HepG2 (cell line): ENCODE results near the gene SPHK2. TPM values are rescaled to one million over a fixed set of nuclear protein-coding genes. Genes with fewer than 3 reads are reported as not detected.

ENCODE experiments used
- ATM ChIP-seq: fragments of 450-650 bp; IDR thresholded peaks from 2 replicates; pipeline ENCODE4 v1.7.1; 2017; ENCODE audit warnings: mild to moderate bottlenecking, borderline replicate concordance
- CBX5 ChIP-seq: sonication (generic); formaldehyde crosslinking; IDR thresholded peaks from 2 replicates; pipeline ENCODE4 v1.4.0; 2020; ENCODE audit warnings: missing genetic modification reagents, borderline replicate concordance
- ESRRA ChIP-seq: sonication (generic); formaldehyde crosslinking; IDR thresholded peaks from 2 replicates; pipeline ENCODE4 v1.5.1; 2020; ENCODE audit warnings: mild to moderate bottlenecking, low read depth, missing genetic modification reagents
- FOXK2 ChIP-seq: fragments of 450-650 bp; IDR thresholded peaks from 2 replicates; pipeline ENCODE4 v1.6.1; 2016
- MED13 ChIP-seq: sonication (generic); formaldehyde crosslinking; IDR thresholded peaks from 2 replicates; pipeline ENCODE4 v1.5.0; 2020; ENCODE audit warnings: missing genetic modification reagents
- NR1H2 ChIP-seq: sonication (generic); formaldehyde crosslinking; IDR thresholded peaks from 2 replicates; pipeline ENCODE4 v1.8.1; 2022; ENCODE audit warnings: low read depth, missing genetic modification reagents, borderline replicate concordance
- RFX5 ChIP-seq: IDR thresholded peaks from 2 replicates; pipeline ENCODE4 v1.6.1; 2011; ENCODE audit warnings: low read depth, low read length, improper control_type of control experiment
- SOX13 ChIP-seq, 3 experiments: fragments of 450-650 bp in 1 of 3; sonication (generic) in 1 of 3; formaldehyde crosslinking in 1 of 3; IDR thresholded peaks in 2 of 3; conservative IDR thresholded peaks in 1 of 3; 2 replicates each; pipeline versions ENCODE4 v1.5.0 to v1.6.1; 2016 to 2020; ENCODE audit warnings: antibody characterized with exemption in 1 of 3, mild to moderate bottlenecking in 1 of 3, missing compliant biosample characterization in 1 of 3, missing genetic modification reagents in 1 of 3, moderate library complexity in 1 of 3
- SRY ChIP-seq: sonication (generic); formaldehyde crosslinking; IDR thresholded peaks from 2 replicates; pipeline ENCODE4 v1.8.0; 2022; ENCODE audit warnings: mild to moderate bottlenecking, missing genetic modification reagents
- SYNCRIP ChIP-seq: fragments of 200-400 bp; formaldehyde crosslinking; IDR thresholded peaks from 2 replicates; pipeline ENCODE4 v1.6.1; 2018; ENCODE audit warnings: mild to moderate bottlenecking, low read depth, low read length; ENCODE audit not compliant: insufficient read depth
- ZNF160 ChIP-seq: sonication (generic); formaldehyde crosslinking; IDR thresholded peaks from 2 replicates; pipeline ENCODE4 v1.8.0; 2022; ENCODE audit warnings: mild to moderate bottlenecking, inconsistent platforms, missing genetic modification reagents
- polyA plus RNA-seq, 8 experiments: library from polyadenylated mRNA; depleted of rRNA in 3 of 8; stranded (reverse) in 7 of 8; unstranded in 1 of 8; fragments of >200 nt; fragmentation: Illumina TruSeq in 4 of 8; extraction: Trizol in 4 of 8; gene quantifications; 2 replicates each; pipeline versions ENCODE4 v1.2.1 to v1.2.3, GENCODE V29; 2011 to 2016; ENCODE audit warnings: low read depth in 4 of 8, missing spikeins in 1 of 8, mixed read lengths in 1 of 8; ENCODE audit not compliant: insufficient read depth in 1 of 8
- total RNA-seq, 5 experiments: library from RNA; depleted of rRNA; stranded (reverse); fragments of >200 nt; fragmentation: Illumina TruSeq; extraction: Trizol; gene quantifications; 2 replicates each; pipeline ENCODE4 v1.2.3, GENCODE V29; 2016; ENCODE audit warnings: low read depth in 1 of 5
- TF ChIP-seq, protein P1 (sequence below): sonication (generic); formaldehyde crosslinking; IDR thresholded peaks from 2 replicates; pipeline ENCODE4 v1.4.0; 2020; ENCODE audit warnings: low read depth, missing genetic modification reagents
- TF ChIP-seq, protein P2 (sequence below): sonication (generic); formaldehyde crosslinking; IDR thresholded peaks from 2 replicates; pipeline ENCODE4 v1.9.0; 2021; ENCODE audit warnings: missing genetic modification reagents, mild to moderate bottlenecking, borderline replicate concordance
- TF ChIP-seq, protein P3 (sequence below): sonication (generic); formaldehyde crosslinking; IDR thresholded peaks from 2 replicates; pipeline ENCODE4 v1.4.0; 2020; ENCODE audit warnings: missing genetic modification reagents
- TF ChIP-seq, protein P4 (sequence below): sonication (generic); formaldehyde crosslinking; IDR thresholded peaks from 2 replicates; pipeline ENCODE4 v1.5.1; 2020; ENCODE audit warnings: mild to moderate bottlenecking, missing genetic modification reagents, moderate library complexity
- TF ChIP-seq, protein P5 (sequence below): sonication (generic); formaldehyde crosslinking; IDR thresholded peaks from 2 replicates; pipeline ENCODE4 v1.9.0; 2021; ENCODE audit warnings: missing genetic modification reagents, borderline replicate concordance

SPHK2 gene
- total and polyA plus RNA-seq, 2 of the 13 experiments (the other 11 are each of a cell fraction or from before 2014, with no cell fraction given) = 2.9 to 14.4 TPM

DNA sequence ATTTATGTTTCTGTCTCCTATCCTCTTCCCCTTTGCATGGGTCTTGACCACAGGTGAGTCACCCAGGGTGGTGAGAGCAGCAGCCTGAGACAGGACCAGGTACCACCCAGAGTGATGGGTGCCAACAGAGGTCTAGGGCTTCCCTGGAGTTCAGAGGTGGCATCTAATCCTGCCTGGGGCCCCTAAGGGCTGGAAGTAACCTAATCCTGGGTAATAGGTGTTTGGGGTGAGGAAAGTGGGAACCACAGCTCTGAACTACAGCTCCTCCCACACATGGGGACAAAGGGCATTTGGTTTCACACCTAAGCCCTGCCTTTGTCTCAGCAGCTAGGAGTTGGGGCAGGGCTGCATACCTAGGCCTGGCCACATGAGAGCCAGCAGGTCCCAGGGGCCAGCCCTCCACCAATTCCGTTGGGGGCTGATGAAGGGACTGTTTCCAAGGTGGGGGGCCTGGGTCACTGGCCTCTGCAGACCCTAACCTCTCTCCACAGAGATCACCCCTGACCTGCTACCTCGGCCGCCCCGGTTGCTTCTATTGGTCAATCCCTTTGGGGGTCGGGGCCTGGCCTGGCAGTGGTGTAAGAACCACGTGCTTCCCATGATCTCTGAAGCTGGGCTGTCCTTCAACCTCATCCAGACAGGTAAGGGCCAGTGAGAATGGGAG is 8.0 kb downstream of the SPHK2 start (continued):
- TF ChIP-seq SOX13 (IDR thresholded peaks at IDR 0.05) = no peak
- peak in 1 of 2 experiments; percentile 80; a peak in 2 of 4 replicates for TF ChIP-seq SOX13 (CRISPR knock-in tag; conservative IDR thresholded peaks at IDR 0.05 in 1 of 2, IDR thresholded peaks at IDR 0.05 in 1 of 2)
- TF ChIP-seq, protein P1, sequence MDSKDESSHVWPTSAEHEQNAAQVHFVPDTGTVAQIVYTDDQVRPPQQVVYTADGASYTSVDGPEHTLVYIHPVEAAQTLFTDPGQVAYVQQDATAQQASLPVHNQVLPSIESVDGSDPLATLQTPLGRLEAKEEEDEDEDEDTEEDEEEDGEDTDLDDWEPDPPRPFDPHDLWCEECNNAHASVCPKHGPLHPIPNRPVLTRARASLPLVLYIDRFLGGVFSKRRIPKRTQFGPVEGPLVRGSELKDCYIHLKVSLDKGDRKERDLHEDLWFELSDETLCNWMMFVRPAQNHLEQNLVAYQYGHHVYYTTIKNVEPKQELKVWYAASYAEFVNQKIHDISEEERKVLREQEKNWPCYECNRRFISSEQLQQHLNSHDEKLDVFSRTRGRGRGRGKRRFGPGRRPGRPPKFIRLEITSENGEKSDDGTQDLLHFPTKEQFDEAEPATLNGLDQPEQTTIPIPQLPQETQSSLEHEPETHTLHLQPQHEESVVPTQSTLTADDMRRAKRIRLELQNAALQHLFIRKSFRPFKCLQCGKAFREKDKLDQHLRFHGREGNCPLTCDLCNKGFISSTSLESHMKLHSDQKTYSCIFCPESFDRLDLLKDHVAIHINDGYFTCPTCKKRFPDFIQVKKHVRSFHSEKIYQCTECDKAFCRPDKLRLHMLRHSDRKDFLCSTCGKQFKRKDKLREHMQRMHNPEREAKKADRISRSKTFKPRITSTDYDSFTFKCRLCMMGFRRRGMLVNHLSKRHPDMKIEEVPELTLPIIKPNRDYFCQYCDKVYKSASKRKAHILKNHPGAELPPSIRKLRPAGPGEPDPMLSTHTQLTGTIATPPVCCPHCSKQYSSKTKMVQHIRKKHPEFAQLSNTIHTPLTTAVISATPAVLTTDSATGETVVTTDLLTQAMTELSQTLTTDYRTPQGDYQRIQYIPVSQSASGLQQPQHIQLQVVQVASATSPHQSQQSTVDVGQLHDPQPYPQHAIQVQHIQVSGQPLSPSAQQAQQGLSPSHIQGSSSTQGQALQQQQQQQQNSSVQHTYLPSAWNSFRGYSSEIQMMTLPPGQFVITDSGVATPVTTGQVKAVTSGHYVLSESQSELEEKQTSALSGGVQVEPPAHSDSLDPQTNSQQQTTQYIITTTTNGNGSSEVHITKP (CRISPR knock-in tag) = no peak
- no peak for TF ChIP-seq SRY (CRISPR knock-in tag)
- no peak for TF ChIP-seq FOXK2
- no peak for TF ChIP-seq MED13 (CRISPR knock-in tag)
- TF ChIP-seq RFX5 = no peak
- no peak for TF ChIP-seq SYNCRIP
- no peak for TF ChIP-seq NR1H2
- TF ChIP-seq, protein P2, sequence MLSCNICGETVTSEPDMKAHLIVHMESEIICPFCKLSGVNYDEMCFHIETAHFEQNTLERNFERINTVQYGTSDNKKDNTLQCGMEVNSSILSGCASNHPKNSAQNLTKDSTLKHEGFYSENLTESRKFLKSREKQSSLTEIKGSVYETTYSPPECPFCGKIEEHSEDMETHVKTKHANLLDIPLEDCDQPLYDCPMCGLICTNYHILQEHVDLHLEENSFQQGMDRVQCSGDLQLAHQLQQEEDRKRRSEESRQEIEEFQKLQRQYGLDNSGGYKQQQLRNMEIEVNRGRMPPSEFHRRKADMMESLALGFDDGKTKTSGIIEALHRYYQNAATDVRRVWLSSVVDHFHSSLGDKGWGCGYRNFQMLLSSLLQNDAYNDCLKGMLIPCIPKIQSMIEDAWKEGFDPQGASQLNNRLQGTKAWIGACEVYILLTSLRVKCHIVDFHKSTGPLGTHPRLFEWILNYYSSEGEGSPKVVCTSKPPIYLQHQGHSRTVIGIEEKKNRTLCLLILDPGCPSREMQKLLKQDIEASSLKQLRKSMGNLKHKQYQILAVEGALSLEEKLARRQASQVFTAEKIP = no peak
- TF ChIP-seq, protein P3, sequence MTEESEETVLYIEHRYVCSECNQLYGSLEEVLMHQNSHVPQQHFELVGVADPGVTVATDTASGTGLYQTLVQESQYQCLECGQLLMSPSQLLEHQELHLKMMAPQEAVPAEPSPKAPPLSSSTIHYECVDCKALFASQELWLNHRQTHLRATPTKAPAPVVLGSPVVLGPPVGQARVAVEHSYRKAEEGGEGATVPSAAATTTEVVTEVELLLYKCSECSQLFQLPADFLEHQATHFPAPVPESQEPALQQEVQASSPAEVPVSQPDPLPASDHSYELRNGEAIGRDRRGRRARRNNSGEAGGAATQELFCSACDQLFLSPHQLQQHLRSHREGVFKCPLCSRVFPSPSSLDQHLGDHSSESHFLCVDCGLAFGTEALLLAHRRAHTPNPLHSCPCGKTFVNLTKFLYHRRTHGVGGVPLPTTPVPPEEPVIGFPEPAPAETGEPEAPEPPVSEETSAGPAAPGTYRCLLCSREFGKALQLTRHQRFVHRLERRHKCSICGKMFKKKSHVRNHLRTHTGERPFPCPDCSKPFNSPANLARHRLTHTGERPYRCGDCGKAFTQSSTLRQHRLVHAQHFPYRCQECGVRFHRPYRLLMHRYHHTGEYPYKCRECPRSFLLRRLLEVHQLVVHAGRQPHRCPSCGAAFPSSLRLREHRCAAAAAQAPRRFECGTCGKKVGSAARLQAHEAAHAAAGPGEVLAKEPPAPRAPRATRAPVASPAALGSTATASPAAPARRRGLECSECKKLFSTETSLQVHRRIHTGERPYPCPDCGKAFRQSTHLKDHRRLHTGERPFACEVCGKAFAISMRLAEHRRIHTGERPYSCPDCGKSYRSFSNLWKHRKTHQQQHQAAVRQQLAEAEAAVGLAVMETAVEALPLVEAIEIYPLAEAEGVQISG = peak; percentile 57
- TF ChIP-seq, protein P4, sequence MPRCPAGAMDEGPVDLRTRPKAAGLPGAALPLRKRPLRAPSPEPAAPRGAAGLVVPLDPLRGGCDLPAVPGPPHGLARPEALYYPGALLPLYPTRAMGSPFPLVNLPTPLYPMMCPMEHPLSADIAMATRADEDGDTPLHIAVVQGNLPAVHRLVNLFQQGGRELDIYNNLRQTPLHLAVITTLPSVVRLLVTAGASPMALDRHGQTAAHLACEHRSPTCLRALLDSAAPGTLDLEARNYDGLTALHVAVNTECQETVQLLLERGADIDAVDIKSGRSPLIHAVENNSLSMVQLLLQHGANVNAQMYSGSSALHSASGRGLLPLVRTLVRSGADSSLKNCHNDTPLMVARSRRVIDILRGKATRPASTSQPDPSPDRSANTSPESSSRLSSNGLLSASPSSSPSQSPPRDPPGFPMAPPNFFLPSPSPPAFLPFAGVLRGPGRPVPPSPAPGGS = no peak
- TF ChIP-seq ESRRA (CRISPR knock-in tag) = no peak
- TF ChIP-seq, protein P5, sequence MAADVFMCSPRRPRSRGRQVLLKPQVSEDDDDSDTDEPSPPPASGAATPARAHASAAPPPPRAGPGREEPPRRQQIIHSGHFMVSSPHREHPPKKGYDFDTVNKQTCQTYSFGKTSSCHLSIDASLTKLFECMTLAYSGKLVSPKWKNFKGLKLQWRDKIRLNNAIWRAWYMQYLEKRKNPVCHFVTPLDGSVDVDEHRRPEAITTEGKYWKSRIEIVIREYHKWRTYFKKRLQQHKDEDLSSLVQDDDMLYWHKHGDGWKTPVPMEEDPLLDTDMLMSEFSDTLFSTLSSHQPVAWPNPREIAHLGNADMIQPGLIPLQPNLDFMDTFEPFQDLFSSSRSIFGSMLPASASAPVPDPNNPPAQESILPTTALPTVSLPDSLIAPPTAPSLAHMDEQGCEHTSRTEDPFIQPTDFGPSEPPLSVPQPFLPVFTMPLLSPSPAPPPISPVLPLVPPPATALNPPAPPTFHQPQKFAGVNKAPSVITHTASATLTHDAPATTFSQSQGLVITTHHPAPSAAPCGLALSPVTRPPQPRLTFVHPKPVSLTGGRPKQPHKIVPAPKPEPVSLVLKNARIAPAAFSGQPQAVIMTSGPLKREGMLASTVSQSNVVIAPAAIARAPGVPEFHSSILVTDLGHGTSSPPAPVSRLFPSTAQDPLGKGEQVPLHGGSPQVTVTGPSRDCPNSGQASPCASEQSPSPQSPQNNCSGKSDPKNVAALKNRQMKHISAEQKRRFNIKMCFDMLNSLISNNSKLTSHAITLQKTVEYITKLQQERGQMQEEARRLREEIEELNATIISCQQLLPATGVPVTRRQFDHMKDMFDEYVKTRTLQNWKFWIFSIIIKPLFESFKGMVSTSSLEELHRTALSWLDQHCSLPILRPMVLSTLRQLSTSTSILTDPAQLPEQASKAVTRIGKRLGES (CRISPR knock-in tag) = no peak
- TF ChIP-seq ZNF160 (CRISPR knock-in tag) = no peak
- no peak for TF ChIP-seq CBX5 (CRISPR knock-in tag)
- no peak for TF ChIP-seq ATM
